ENCODE measurements around the gene FOXL2NB.

The FOXL2NB gene

GRCh38 chr3:138933068-138933668, 13.8 kb upstream of the FOXL2NB start:
- no peak for DNase-seq

DNA sequence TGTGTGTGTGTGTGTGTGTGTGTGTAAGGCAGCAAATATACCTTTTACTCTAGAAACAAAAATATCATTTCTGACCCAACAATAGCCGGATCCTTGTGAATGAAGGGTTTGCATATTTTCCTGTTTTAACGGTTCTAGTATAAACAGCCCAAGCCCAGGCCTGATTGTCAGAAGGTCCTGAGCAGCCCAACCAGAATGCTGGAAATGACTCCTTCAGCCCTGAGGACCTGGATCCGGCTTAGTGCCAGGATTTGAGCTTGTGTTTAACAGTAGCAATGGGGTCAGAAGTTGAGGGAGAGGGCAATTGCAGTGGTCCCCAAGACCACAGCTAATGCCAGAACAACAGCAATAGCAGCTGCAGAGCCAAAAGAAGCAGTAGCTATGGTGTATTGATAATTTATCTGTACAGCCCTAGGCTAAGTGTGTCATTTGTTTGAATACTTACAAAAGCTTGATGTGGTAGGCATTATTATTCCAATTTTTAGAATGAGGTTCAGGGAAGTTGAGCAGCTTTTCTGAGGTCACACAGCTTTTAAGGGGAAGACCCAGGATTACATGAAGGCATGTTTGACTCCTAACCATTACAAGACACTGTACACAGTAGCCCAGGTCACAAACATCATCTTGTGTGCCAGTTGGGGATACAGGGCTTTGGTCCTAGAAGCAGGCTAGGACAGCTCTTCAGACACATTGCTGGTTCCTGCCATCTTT, 12.9 kb upstream of the FOXL2NB start:
- DNase-seq = no peak

DNA sequence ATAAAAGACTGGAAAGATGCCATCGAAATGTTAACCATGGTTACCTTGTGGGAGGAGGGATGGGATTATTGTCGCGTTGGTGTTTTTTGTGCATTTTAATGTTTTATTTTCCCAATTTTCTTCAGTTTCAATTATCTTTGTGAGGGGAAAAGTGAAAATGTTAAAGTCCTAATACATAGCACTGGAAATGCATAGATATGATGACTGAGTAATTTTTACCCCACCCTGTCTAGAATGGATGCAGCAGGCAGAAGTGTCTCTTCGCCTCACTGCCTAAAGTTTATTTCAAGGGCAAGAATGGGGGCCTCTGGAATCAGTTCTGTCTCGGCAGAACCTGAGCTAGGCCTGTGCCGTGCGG, 11.5 kb upstream of the FOXL2NB start:
- no peak for DNase-seq

- DNase-seq = peak in 11 of 14 donors; percentile 6 to 71 (median 40)
Measured at GRCh38 chr3:138935863-138936740, 10.9 kb upstream of the FOXL2NB start.

- peak in 1 of 14 donors; percentile 4 for DNase-seq
Measured at GRCh38 chr3:138936741-138937689, 10.0 kb upstream of the FOXL2NB start.

DNA sequence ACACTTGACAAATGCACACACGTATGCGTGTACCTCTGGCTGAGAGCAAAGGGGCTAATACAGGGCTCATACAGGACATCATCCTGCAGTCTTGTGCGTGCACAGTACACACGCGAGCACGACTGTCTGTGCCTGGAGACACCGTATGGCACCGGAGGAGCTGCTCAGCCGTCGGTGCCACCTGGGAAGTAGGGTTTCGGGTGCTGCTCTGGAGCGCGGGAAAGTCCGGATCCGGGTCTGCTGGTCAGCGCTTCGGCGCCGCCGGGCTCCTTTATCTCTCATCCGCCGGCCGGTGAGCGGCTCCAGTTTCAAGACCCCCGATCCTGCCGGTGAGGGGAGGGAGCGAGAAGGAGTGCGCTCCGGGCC, 9.3 kb upstream of the FOXL2NB start:
- no peak for DNase-seq

GRCh38 chr3:138938056-138938876, 8.8 kb upstream of the FOXL2NB start:
- peak in 1 of 14 donors; percentile 11 for DNase-seq

- DNase-seq = no peak
Measured at GRCh38 chr3:138938877-138939560, 8.0 kb upstream of the FOXL2NB start.

DNA sequence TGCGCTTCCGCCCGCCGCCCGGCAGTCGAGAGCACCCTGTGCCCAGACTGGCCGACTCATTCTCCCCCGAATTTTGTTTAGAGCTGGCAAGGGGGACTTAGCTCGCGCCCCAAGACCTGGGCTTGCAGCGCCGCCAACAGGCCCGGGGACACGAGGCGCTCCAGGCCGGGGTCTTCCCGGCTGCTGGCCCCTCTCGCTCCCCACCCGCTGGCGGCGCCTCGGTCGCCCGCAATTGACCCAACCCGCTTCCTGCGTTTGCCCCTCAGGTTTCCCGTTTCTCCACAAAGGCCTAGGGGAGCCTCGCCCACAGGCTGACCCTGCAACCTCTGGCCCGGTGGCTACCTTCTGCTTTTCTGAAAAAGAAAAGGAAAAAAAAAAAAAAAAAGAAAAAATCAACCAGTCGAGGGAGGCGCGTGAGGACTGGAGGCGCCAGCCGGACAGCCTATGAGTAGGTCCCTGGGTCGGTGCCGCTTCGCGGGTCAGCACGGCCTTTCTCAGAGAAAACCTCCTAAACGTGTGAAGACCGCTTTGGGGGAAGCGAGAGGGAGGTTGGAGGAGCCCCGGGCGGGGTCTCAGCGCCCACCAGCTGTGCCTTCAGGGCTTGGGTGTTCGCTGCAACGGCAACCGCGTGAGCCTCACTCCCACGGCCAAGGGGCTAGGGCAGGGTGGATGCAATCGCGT, 7.3 kb upstream of the FOXL2NB start:
- DNase-seq = no peak

GRCh38 chr3:138940446-138940845, 6.6 kb upstream of the FOXL2NB start:
- DNase-seq = no peak

GRCh38 chr3:138941259-138941885, 5.6 kb upstream of the FOXL2NB start:
- DNase-seq = no peak

- DNase-seq = no peak
Measured at GRCh38 chr3:138942271-138942670, 4.7 kb upstream of the FOXL2NB start.

GRCh38 chr3:138942861-138943623, 4.0 kb upstream of the FOXL2NB start:
- DNase-seq = no peak

DNA sequence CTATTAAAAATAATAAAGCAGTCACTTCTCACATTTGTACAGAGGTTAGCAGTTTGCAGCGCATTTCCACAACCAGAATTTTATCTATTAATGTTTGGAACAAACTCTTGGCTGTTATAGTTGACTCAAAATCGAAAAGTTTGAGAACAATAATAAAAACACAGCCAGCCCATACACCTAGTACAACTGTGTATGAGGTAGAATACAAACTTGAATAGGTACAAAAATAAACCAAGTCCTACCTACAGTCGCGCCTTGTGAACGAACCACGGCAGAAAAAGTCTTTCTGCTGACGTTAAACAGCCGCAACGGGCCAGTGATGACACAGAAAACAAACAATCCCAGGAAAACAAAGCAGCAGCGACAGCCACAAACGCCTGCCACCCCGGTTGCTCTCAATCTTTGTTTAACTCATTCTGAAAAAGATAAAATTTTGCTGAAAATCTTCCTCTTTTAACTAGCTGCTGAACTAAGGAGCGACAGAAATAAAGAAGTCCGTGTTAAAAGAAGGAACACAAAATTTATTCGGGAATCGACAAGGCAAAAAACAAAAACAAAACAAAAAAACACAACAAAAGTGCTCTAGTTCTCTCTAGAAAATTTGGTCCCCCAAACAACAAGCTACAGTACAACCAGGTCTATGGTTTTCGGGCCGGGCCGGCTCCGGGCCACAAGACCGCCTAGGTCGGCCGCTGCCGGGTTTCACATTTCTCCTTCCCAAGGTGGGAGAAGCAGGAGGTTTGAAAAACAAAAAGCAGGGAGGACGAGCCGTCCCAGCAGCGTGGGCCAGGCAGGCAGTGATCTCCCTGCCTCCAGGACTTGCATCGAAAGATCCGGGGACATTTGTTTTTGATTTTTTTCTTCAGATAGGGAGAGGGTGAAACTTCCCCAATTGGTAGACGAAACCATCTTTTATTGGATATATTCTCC, 3.0 kb upstream of the FOXL2NB start:
- no peak for DNase-seq

DNA sequence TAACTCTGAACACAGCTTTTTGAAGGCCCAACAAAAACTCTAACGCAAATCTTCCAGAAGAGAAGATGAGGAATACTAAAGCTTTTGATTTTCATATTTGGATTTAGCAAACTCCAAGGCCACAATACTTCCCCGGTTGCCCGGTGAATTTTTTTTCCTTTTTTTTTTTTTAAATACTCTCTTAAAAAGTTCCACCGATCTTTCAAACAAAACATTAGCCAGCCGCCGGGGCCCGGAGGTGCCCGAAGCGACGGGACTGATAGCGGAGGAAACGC, 2.4 kb upstream of the FOXL2NB start:
- no peak for DNase-seq

- DNase-seq = no peak
Measured at GRCh38 chr3:138944929-138945708, 1.9 kb upstream of the FOXL2NB start.

All from C1 segment of cervical spinal cord (tissue), 14 donors.